ENCODE results near the gene MAP4K2. TPM values are rescaled to one million over a fixed set of nuclear protein-coding genes. Genes with fewer than 3 reads are reported as not detected.
"Not testable (repeated sequence)": the region's sequence is repeated elsewhere in the genome, so short reads cannot be mapped to it uniquely, and the experiment has no call there.

Gene MAP4K2
- total RNA-seq, 1 donor from 2014 or later: 202 TPM

DNA sequence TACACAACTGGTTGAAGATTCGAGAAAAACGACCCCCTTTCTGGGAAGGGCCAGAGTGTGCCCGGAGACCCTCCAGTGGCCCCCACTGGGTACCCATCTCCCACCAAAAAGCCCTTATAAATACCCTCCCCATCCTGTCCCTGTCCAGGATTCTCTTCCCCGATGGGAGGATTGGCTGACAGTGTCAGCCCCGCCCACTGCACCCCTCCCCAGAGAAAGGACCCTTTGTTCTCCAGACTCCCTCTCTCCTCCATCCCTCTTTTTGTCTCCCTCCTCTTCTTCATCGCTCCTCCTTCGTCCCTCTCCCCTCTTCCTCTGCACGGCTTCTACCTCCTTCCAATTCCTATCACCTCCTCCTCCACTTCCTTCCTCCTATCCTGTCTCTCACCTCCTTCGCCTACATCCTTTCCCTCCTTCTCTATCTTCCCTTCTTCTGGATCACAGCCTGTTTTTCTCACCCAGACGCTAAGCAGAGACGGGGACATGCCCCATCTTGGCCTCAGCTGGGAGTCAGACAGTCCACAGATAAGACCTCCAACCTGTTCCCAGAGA lies 20.6 kb upstream of the MAP4K2 start:
- Mint-ChIP-seq H3K4me3 (ENCODE audit: unreplicated experiment) (no peak overlapping the region), H3K27ac (ENCODE audit: unreplicated experiment) (no peak overlapping the region), H3K36me3 (ENCODE audit: low read depth, unreplicated experiment) (peaks cover 5% of the 10 kb centered on the region), H3K9me3 (ENCODE audit: unreplicated experiment) (no peaks in the 10 kb centered on the region), H3K27me3 (ENCODE audit: unreplicated experiment) (peaks cover 9% of the 10 kb centered on the region), H3K4me1 (ENCODE audit: unreplicated experiment) (peaks cover 13% of the 10 kb centered on the region)
- DNase-seq (ENCODE audit: low spot score): no peak
- TF ChIP-seq, protein P1, sequence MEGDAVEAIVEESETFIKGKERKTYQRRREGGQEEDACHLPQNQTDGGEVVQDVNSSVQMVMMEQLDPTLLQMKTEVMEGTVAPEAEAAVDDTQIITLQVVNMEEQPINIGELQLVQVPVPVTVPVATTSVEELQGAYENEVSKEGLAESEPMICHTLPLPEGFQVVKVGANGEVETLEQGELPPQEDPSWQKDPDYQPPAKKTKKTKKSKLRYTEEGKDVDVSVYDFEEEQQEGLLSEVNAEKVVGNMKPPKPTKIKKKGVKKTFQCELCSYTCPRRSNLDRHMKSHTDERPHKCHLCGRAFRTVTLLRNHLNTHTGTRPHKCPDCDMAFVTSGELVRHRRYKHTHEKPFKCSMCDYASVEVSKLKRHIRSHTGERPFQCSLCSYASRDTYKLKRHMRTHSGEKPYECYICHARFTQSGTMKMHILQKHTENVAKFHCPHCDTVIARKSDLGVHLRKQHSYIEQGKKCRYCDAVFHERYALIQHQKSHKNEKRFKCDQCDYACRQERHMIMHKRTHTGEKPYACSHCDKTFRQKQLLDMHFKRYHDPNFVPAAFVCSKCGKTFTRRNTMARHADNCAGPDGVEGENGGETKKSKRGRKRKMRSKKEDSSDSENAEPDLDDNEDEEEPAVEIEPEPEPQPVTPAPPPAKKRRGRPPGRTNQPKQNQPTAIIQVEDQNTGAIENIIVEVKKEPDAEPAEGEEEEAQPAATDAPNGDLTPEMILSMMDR (IDR thresholded peaks at IDR 0.05; ENCODE audit: unreplicated experiment): no peak

DNA sequence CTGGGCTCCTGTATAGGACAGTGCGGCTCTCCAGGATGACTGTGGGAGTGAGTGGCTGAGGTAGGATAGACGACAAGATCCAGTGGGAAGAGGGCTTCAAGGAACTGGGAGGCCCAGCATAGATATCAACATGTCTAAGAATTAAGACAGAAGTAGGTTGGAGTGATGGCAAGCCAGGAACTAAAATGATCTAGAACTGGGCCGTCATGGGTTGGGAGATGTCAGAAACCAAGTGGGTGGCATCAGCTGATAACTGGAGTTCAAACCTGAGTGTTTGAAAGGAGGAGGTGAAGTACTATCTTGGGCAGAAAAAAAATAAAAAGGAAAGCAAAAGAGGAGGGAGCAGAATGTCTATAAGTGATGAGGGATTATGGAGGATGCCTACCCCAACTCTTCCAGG lies 14.5 kb upstream of the MAP4K2 start:
- Mint-ChIP-seq H3K4me1 (ENCODE audit: unreplicated experiment) (no peaks in the 10 kb centered on the region), H3K9me3 (ENCODE audit: unreplicated experiment) (no peaks in the 10 kb centered on the region), H3K4me3 (ENCODE audit: unreplicated experiment) (no peak overlapping the region)

DNA sequence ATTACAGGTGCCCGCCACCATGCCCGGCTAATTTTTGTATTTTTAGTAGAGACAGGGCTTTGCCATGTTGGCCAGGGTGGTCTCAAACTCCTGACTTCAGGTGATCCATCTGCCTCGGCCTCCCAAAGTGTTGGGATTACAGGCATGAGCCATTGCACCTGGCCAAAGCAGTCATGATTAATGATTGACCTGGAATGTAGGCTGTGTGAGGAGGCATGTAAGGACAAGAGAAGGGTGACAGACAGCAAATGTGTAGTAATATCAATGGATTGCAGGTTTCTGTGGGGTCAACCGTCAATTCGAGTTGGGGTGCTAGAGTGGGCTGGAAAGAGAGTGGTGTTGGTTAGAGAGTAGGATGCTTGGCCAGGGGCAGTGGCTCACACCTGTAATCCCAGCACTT lies 12.4 kb upstream of the MAP4K2 start:
- not testable (repeated sequence) for DNase-seq (ENCODE audit: low spot score); H3K27ac Mint-ChIP-seq (ENCODE audit: unreplicated experiment); H3K9me3 Mint-ChIP-seq (ENCODE audit: unreplicated experiment); H3K4me3 Mint-ChIP-seq (ENCODE audit: unreplicated experiment); H3K36me3 Mint-ChIP-seq (ENCODE audit: low read depth, unreplicated experiment); H3K4me1 Mint-ChIP-seq (ENCODE audit: unreplicated experiment); H3K27me3 Mint-ChIP-seq (ENCODE audit: unreplicated experiment)

More for the DNA sequence above, 14.5 kb upstream of the MAP4K2 start:
- no peaks in the 10 kb centered on the region for H3K36me3 Mint-ChIP-seq (ENCODE audit: low read depth, unreplicated experiment)
- no peak overlapping the region for H3K27ac Mint-ChIP-seq (ENCODE audit: unreplicated experiment)
- TF ChIP-seq, protein P1 (IDR thresholded peaks at IDR 0.05; ENCODE audit: unreplicated experiment): no peak
- DNase-seq (ENCODE audit: low spot score): no peak
- peaks cover 3% of the 10 kb centered on the region for H3K27me3 Mint-ChIP-seq (ENCODE audit: unreplicated experiment)

DNA sequence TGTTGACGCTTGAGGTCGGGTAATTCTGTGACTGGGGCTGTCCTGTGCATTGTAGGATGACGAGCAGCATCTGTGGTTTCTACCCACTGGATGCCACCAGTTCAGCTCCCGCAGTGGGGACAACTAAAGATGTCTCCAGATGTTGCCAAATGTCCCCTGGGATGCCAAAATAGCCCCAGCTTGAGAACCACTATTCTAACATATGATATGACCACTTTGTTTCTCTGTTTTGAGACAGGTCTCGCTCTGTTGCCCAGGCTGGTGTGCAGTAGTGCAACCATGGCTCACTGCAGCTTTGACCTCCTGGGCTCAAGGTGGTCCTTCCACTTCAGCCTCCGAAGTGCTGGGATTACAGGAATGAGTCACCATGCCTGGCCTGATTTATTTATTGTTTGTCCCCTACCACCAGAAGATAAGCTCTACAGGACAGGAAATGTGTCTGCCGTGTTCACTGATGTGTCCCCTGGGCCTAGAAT lies 11.7 kb upstream of the MAP4K2 start:
- H3K9me3 Mint-ChIP-seq (ENCODE audit: unreplicated experiment): no peaks in the 10 kb centered on the region
- no peak overlapping the region for H3K4me3 Mint-ChIP-seq (ENCODE audit: unreplicated experiment)
- no peak overlapping the region for H3K27ac Mint-ChIP-seq (ENCODE audit: unreplicated experiment)
- TF ChIP-seq, protein P1 (IDR thresholded peaks at IDR 0.05; ENCODE audit: unreplicated experiment): no peak
- no peak for DNase-seq (ENCODE audit: low spot score)
- H3K4me1 Mint-ChIP-seq (ENCODE audit: unreplicated experiment): no peaks in the 10 kb centered on the region
- H3K36me3 Mint-ChIP-seq (ENCODE audit: low read depth, unreplicated experiment): no peaks in the 10 kb centered on the region
- H3K27me3 Mint-ChIP-seq (ENCODE audit: unreplicated experiment): peaks cover 3% of the 10 kb centered on the region

DNA sequence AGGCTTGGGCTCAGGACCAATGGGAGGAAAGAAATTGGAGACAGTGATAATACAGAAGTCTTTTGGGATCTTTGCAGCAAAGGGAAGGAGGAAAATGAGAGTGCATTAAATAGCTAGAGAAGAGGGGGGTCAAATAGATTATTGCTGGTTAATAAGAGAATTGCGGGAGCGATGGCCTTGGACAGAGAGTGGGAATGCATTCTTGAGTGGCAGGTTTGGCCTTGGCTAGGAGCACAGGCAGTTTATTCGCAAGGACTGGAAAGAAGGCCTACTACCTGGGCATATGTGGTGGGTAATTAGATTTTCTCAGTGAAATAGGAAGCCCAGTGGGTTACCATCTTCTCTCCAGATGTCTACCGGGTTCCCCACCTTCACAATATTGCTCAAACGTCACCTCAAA lies 10.8 kb upstream of the MAP4K2 start:
- DNase-seq (ENCODE audit: low spot score): no peak
- no peaks in the 10 kb centered on the region for H3K9me3 Mint-ChIP-seq (ENCODE audit: unreplicated experiment)
- TF ChIP-seq, protein P1 (IDR thresholded peaks at IDR 0.05; ENCODE audit: unreplicated experiment): no peak
- no peaks in the 10 kb centered on the region for H3K4me1 Mint-ChIP-seq (ENCODE audit: unreplicated experiment)
- peaks cover 3% of the 10 kb centered on the region for H3K27me3 Mint-ChIP-seq (ENCODE audit: unreplicated experiment)
- no peak overlapping the region for H3K4me3 Mint-ChIP-seq (ENCODE audit: unreplicated experiment)
- H3K27ac Mint-ChIP-seq (ENCODE audit: unreplicated experiment): no peak overlapping the region
- H3K36me3 Mint-ChIP-seq (ENCODE audit: low read depth, unreplicated experiment): no peaks in the 10 kb centered on the region
